ENCODE measurements around the gene PRXL2B.

PRXL2B gene

GRCh38 chr1:2612591-2613365 is 26.2 kb downstream of the PRXL2B start:
- Histone ChIP-seq H3K4me2 (ENCODE audit: low read length) (no peak overlapping the region), H3K27me3 (ENCODE audit: control insufficient read depth, low read length) (peaks cover 13% of the 10 kb centered on the region), H3K36me3 (ENCODE audit: control insufficient read depth, low read length) (no peaks in the 10 kb centered on the region), H3F3A (ENCODE audit: control insufficient read depth, insufficient read depth) (no peaks in the 10 kb centered on the region), H4K20me1 (ENCODE audit: control insufficient read depth, insufficient read depth, low read depth, low read length) (no peaks in the 10 kb centered on the region), H3K4me1 (ENCODE audit: control insufficient read depth, low read length) (no peaks in the 10 kb centered on the region), H3K27ac (ENCODE audit: low read depth, low read length) (no peak overlapping the region), H3K9me2 (replicated peaks; ENCODE audit: control insufficient read depth, low read length) (no peaks in the 10 kb centered on the region), H3K79me2 (ENCODE audit: control insufficient read depth, low read length) (no peaks in the 10 kb centered on the region), H3K9me3 (ENCODE audit: control insufficient read depth, insufficient read depth, low read length) (no peaks in the 10 kb centered on the region; the same call in 1 of the 2 replicates), H3K4me3 (ENCODE audit: low read length) (no peak overlapping the region)
- no peak for TF ChIP-seq CTCF (IDR thresholded peaks at IDR 0.05; ENCODE audit: low read depth, low read length, poor library complexity, severe bottlenecking)
- TF ChIP-seq EZH2phosphoT487 (IDR thresholded peaks at IDR 0.05; ENCODE audit: borderline replicate concordance, low read length): no peak

GRCh38 chr1:2614145-2614544 is 27.6 kb downstream of the PRXL2B start:
- no peaks in the 10 kb centered on the region for H3F3A ChIP-seq (ENCODE audit: control insufficient read depth, insufficient read depth)
- H3K4me3 ChIP-seq (ENCODE audit: low read length): no peak overlapping the region
- no peaks in the 10 kb centered on the region for H3K9me3 ChIP-seq (ENCODE audit: control insufficient read depth, insufficient read depth, low read length)
- H3K9me2 ChIP-seq (replicated peaks; ENCODE audit: control insufficient read depth, low read length): no peaks in the 10 kb centered on the region
- no peaks in the 10 kb centered on the region for H3K36me3 ChIP-seq (ENCODE audit: control insufficient read depth, low read length)
- no peak for TF ChIP-seq CTCF (IDR thresholded peaks at IDR 0.05; ENCODE audit: low read depth, low read length, poor library complexity, severe bottlenecking)
- no peak for TF ChIP-seq EZH2phosphoT487 (IDR thresholded peaks at IDR 0.05; ENCODE audit: borderline replicate concordance, low read length)
- no peaks in the 10 kb centered on the region for H4K20me1 ChIP-seq (ENCODE audit: control insufficient read depth, insufficient read depth, low read depth, low read length)
- H3K27ac ChIP-seq (ENCODE audit: low read depth, low read length): no peak overlapping the region
- peaks cover 17% of the 10 kb centered on the region for H3K27me3 ChIP-seq (ENCODE audit: control insufficient read depth, low read length)
- no peaks in the 10 kb centered on the region for H3K79me2 ChIP-seq (ENCODE audit: control insufficient read depth, low read length)
- no peak overlapping the region for H3K4me2 ChIP-seq (ENCODE audit: low read length)
- no peaks in the 10 kb centered on the region for H3K4me1 ChIP-seq (ENCODE audit: control insufficient read depth, low read length)

GRCh38 chr1:2617971-2618470 is 31.4 kb downstream of the PRXL2B start:
- TF ChIP-seq EZH2phosphoT487 (IDR thresholded peaks at IDR 0.05; ENCODE audit: borderline replicate concordance, low read length) (no peak), CTCF (IDR thresholded peaks at IDR 0.05; ENCODE audit: low read depth, low read length, poor library complexity, severe bottlenecking) (no peak)
- no peaks in the 10 kb centered on the region for H3K9me2 ChIP-seq (replicated peaks; ENCODE audit: control insufficient read depth, low read length)
- H3K9me3 ChIP-seq (ENCODE audit: control insufficient read depth, insufficient read depth, low read length): no peaks in the 10 kb centered on the region
- H3K27ac ChIP-seq (ENCODE audit: low read depth, low read length): no peak overlapping the region
- H3K4me2 ChIP-seq (ENCODE audit: low read length): no peak overlapping the region
- H3K4me1 ChIP-seq (ENCODE audit: control insufficient read depth, low read length): no peaks in the 10 kb centered on the region
- H3F3A ChIP-seq (ENCODE audit: control insufficient read depth, insufficient read depth): no peaks in the 10 kb centered on the region
- no peaks in the 10 kb centered on the region for H3K79me2 ChIP-seq (ENCODE audit: control insufficient read depth, low read length)
- H4K20me1 ChIP-seq (ENCODE audit: control insufficient read depth, insufficient read depth, low read depth, low read length): no peaks in the 10 kb centered on the region
- no peaks in the 10 kb centered on the region for H3K36me3 ChIP-seq (ENCODE audit: control insufficient read depth, low read length)
- no peak overlapping the region for H3K4me3 ChIP-seq (ENCODE audit: low read length)
- H3K27me3 ChIP-seq (ENCODE audit: control insufficient read depth, low read length): peaks cover 17% of the 10 kb centered on the region
